HG03442 (cell line): ENCODE data around the gene NLRP9.
"Not testable (repeated sequence)": the region's sequence is repeated elsewhere in the genome, so short reads cannot be mapped to it uniquely, and the experiment has no call there.

ENCODE experiments used
- ATAC-seq: cut with Tn5 transposase; IDR thresholded peaks from one replicate; pipeline ENCODE4 v1.9.1; 2021; ENCODE audit warnings: mild to moderate bottlenecking, moderate library complexity; ENCODE audit not compliant: unreplicated experiment

NLRP9 gene

GRCh38 chr19:55738302-55738701, at the start of gene NLRP9:
NLRP9 (minus strand) TSS chr19:55738402; CDS start chr19:55738374, 28 bp downstream.
- ATAC-seq = no peak

DNA sequence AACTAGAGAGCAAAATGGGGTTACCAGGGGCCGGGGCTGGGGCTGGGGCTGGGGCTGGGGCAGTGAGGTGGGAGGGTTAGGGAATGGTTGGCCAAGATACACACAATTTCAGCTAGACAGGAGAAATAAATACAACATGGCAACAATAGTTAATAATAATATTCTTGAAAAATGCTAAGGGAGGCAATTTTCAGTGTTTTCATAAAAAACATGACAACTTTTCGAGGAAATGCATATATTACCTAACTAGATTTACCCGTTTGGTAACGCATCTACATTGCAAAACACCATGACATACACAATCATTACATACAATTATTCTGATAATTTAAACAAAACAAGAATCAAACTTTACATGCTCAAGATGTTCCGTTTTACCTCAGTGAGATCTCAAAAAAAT, 42.9 kb upstream of the NLRP9 start:
- no peak for ATAC-seq

GRCh38 chr19:55778331-55778730, 40.1 kb upstream of the NLRP9 start:
- no peak for ATAC-seq

- ATAC-seq = no peak
These were observed 39.3 kb upstream of the NLRP9 start for GRCh38 chr19:55777528-55777927.

GRCh38 chr19:55769632-55770031, 31.4 kb upstream of the NLRP9 start:
- ATAC-seq = not testable (repeated sequence)

DNA sequence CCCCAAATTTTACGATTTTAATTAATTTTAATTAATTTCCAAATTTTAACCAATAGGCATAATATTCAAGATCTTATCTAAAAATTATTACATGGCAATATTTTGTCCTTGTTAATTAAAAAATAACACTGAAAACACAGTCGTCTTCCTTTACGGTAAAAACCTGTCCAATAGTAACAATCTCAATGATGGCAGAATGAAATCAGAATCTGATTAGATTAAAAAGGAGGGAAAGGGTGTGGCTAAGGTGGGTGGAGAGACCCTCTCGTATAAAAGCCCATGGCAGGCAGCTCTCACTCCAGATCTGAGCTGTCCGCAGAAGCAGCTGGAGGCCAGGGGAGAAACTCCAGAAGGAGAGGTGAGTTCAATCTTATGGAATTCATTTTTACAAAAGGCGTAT, 30.6 kb upstream of the NLRP9 start, which contains the start of gene RFPL4AL1:
Gene RFPL4AL1, plus strand, starts transcription at position 301 of the 400 bp plus-strand sequence. CDS start 2,687 bp downstream, outside the sequence.
- ATAC-seq = not testable (repeated sequence)

DNA sequence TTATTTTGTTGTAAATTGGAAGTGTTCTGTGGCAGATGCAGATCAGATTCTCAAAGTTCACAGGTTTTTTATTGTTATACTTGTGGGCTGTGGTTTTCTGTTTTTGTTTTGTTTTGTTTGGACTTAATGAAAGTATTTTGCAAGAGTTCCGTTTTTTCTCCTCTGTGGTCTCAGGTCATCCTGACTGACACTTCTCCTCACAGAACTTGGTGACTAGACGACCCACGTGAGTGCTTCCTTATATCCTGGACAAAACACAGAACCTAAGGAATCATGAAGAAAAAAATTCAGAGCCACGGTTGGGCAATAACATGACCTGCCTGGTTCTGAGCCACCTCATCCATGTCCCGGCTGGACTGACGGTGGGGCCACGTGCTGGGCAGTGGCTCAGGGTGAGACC, 28.3 kb upstream of the NLRP9 start:
- ATAC-seq = no peak

DNA sequence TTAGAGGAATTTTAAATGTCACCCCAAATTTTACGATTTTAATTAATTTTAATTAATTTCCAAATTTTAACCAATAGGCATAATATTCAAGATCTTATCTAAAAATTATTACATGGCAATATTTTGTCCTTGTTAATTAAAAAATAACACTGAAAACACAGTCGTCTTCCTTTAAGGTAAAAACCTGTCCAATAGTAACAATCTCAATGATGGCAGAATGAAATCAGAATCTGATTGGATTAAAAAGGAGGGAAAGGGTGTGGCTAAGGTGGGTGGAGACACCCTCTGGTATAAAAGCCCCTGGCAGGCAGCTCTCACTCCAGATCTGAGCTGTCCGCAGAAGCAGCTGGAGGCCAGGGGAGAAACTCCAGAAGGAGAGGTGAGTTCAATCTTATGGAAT, 20.6 kb upstream of the NLRP9 start, which contains the start of gene RFPL4A:
Gene RFPL4A, plus strand, starts transcription at position 301 of the 400 bp plus-strand sequence. CDS start 2,704 bp downstream, outside the sequence.
- ATAC-seq = not testable (repeated sequence)

GRCh38 chr19:55756808-55757207, 18.6 kb upstream of the NLRP9 start:
- ATAC-seq = not testable (repeated sequence)

GRCh38 chr19:55753401-55753800, 15.2 kb upstream of the NLRP9 start:
- no peak for ATAC-seq

- ATAC-seq = no peak
These were observed 12.5 kb upstream of the NLRP9 start for GRCh38 chr19:55750715-55751114.

- ATAC-seq = not testable (repeated sequence)
These were observed 7.8 kb downstream of the NLRP9 start for GRCh38 chr19:55730378-55730777.

- ATAC-seq = no peak
These were observed 14.7 kb downstream of the NLRP9 start for GRCh38 chr19:55723491-55723890.

DNA sequence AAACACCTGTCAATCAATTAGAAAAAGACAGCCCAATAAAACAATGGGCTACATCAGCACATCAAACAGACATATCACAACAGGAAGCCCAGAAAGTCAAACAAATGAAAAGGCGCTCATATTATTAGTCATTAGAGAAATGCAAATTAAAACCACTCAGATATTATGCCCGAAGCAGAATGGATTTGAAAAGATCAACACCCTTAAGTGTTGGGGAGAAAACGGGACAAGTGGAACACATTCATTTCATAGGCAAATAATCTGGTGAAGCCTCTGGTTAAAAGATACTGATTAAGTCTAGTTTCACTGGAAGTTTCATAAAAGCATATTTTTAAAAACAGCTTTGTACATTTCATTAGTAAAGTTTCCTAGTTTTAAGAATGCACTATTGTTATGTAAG, 17.4 kb downstream of the NLRP9 start:
- no peak for ATAC-seq

- ATAC-seq = no peak
These were observed 17.9 kb downstream of the NLRP9 start for GRCh38 chr19:55720214-55720746.

DNA sequence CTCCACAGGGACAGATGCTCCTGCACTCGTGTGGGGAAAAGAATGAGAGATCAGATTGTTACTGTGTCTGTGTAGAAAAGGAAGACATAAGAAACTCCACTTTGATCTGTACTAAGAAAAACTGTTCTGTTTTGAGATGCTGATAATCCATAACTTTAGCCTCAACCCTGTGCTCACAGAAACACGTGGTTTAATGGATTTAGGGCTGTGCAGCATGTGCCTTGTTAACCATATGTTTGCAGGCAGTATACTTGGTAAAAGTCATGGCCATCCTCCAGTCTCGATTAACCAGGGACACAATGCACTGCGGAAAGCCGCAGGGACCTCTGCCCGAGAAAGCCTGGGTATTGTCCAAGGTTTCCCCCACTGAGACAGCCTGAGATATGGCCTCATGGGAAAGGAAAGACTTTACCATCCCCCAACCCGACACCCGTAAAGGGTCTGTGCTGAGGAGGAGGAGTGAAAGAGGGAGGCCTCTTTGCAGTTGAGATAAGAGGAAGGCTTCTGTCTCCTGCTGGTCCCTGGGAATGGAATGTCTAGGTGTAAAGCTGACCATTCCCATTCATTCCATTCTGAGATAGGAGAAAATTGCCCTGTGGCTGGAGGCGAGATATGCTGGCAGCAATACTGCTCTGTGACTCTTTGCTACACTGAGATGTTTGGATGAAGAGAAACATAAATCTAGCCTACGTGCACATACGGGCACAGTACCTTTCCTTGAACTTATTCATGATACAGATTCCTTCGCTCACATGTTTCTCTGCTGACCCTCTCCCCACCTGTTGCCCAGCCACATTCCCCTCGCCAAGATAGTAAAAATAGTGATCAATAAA, 20.1 kb downstream of the NLRP9 start:
- not testable (repeated sequence) for ATAC-seq

DNA sequence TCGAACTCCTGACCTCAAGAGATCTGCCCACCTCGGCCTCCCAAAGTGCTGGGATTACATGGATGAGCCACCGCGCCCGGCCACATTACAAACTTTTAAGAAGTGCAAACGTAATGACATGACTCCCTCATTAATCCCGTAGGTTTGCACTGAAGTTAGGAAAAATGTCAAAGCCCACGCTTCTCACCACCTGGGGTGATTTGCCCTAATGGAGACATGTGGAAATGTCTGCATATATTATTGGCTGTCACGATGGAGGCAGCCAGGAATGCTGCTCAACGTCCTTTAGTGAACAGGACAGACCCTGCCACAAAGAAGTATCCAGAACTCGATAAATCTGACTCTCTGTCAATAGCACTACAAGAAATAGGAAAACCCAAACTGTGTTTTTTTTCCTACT, 21.0 kb downstream of the NLRP9 start:
- ATAC-seq = no peak

- ATAC-seq = no peak
These were observed 21.7 kb downstream of the NLRP9 start for GRCh38 chr19:55716531-55716930.

DNA sequence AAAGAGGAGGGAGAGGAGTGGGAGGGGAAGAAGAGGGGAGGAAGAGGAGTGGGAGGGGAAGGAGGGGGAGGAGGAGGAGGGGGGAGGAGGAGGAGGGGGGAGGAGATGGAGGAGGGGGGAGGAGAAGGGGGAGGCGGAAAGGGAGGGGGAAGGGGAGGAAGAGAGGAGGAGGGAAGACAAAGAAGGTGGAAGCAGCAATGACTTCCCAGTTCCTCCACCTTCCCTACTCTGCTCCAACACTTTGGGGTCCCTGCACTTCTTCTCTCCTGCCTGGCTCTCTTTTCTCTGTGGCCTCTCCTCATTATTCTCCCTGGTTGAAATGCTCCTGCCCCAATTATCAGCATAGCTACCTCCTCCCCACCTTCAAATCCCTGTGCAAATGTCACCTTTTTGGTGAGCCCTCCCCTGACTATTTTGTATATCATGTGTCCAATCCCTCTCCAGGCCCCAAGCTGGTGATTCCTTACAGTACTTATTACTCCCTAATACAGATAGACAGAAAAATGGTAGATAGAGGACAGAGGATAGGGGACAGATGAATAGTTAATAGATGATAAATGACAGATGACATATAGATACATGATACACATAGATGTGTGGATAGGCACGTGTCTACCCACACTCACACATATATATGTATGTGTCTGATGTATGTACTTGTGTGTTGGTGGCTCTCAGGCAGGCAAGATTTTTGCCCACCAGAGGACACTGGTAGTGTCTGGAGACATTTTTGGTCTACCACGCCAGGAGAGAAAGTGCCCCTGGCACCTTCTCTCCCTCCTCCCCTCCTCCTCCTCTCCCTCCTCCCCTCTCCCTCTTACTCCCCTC, 25.2 kb downstream of the NLRP9 start:
- ATAC-seq = no peak

DNA sequence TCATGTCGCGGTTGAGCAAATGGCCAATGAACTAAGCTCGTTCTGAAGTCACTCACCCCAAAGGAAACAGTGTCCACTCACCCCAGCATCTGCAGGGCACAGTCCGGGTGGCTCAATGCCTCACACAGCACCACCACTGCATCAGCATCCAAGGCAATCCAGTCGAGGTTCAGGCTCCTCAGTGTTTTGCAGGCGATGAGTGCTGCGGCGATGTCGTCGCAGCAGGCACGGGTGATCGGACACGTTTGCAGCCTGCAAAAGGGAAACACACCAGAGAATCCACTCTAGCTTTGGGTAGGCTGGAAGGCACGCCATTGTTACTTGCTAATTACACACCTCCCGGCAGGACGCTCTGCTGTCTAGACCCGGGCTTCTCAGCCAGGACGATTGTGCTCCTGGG, 26.5 kb downstream of the NLRP9 start:
- ATAC-seq = no peak

DNA sequence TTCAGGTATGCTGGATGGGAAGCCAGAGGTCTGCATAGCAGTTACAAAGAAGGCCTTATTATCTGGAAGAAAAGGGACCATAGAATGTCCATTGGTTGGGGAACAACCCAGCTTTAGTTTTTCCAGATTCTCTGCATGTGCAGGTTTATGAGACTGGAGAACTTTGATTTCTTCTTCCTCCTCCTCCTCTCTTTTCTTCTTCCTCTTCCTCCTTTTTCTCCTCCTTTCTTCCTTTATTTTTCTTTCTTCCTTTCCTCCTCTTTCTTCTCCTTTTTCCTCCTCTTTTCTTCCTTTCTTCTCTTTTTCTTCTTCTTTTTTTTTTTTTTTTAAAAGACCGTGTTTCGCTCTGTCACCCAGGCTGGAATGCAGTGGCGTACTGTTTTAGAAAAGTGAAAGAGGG, 32.2 kb downstream of the NLRP9 start:
- no peak for ATAC-seq
